HepG2 (cell line): ENCODE measurements around the gene UTS2R. TPM values are rescaled to one million over a fixed set of nuclear protein-coding genes. Genes with fewer than 3 reads are reported as not detected.

ENCODE experiments used
- ATF4 ChIP-seq, 2 experiments: fragments of 450-650 bp in 1 of 2; sonication (generic) in 1 of 2; formaldehyde crosslinking; IDR thresholded peaks; 2 replicates each; pipeline versions ENCODE4 v1.5.0 to v1.8.0; 2020 to 2022; ENCODE audit warnings: mild to moderate bottlenecking in 1 of 2, missing genetic modification reagents in 1 of 2
- CBX2 ChIP-seq, 2 experiments: fragments of 200-600 bp in 1 of 2; sonication (generic); formaldehyde crosslinking in 1 of 2; IDR thresholded peaks; 2 replicates each; pipeline versions ENCODE4 v1.7.0 to v1.8.1; 2018 to 2022; ENCODE audit warnings: low read depth in 2 of 2, low read length in 1 of 2, mild to moderate bottlenecking in 1 of 2, missing genetic modification reagents in 1 of 2
- DR1 ChIP-seq: sonication (generic); formaldehyde crosslinking; IDR thresholded peaks from 2 replicates; pipeline ENCODE4 v1.8.0; 2021; ENCODE audit warnings: mild to moderate bottlenecking, missing genetic modification reagents, inconsistent platforms
- ELF3 ChIP-seq: IDR thresholded peaks from 2 replicates; pipeline ENCODE4 v1.6.1; 2016; ENCODE audit warnings: missing genetic modification reagents, missing compliant biosample characterization
- FOXJ3 ChIP-seq: sonication (generic); formaldehyde crosslinking; IDR thresholded peaks from 2 replicates; pipeline ENCODE4 v1.4.0; 2020; ENCODE audit warnings: missing genetic modification reagents, mild to moderate bottlenecking, borderline replicate concordance
- ISX ChIP-seq: sonication (generic); formaldehyde crosslinking; conservative IDR thresholded peaks from 2 replicates; pipeline ENCODE4 v1.5.0; 2020; ENCODE audit warnings: missing genetic modification reagents
- LCORL ChIP-seq, 2 experiments: fragments of 450-650 bp in 1 of 2; sonication (generic) in 1 of 2; formaldehyde crosslinking in 1 of 2; IDR thresholded peaks; 2 replicates each; pipeline versions ENCODE4 v1.5.0 to v1.6.1; 2017 to 2020; ENCODE audit warnings: antibody characterized with exemption in 1 of 2, missing genetic modification reagents in 1 of 2
- MZF1 ChIP-seq: sonication (generic); formaldehyde crosslinking; IDR thresholded peaks from 2 replicates; pipeline ENCODE4 v1.8.1; 2023; ENCODE audit warnings: mild to moderate bottlenecking, missing genetic modification reagents, borderline replicate concordance
- PRDM4 ChIP-seq: sonication (generic); formaldehyde crosslinking; IDR thresholded peaks from 2 replicates; pipeline ENCODE4 v1.9.0; 2021; ENCODE audit warnings: missing genetic modification reagents, borderline replicate concordance
- SCMH1 ChIP-seq: sonication (generic); formaldehyde crosslinking; IDR thresholded peaks from 2 replicates; pipeline ENCODE4 v1.9.0; 2021; ENCODE audit warnings: missing genetic modification reagents, mild to moderate bottlenecking, borderline replicate concordance
- ZBTB3 ChIP-seq: sonication (generic); formaldehyde crosslinking; IDR thresholded peaks from 2 replicates; pipeline ENCODE4 v1.4.0; 2020; ENCODE audit warnings: low read depth, mild to moderate bottlenecking, moderate library complexity, missing genetic modification reagents, borderline replicate concordance
- ZNF530 ChIP-seq: sonication (generic); formaldehyde crosslinking; IDR thresholded peaks from 2 replicates; pipeline ENCODE4 v1.5.0; 2020; ENCODE audit warnings: low read depth, mild to moderate bottlenecking, missing genetic modification reagents
- polyA plus RNA-seq, 8 experiments: library from polyadenylated mRNA; depleted of rRNA in 3 of 8; stranded (reverse) in 7 of 8; unstranded in 1 of 8; fragments of >200 nt; fragmentation: Illumina TruSeq in 4 of 8; extraction: Trizol in 4 of 8; gene quantifications; 2 replicates each; pipeline versions ENCODE4 v1.2.1 to v1.2.3, GENCODE V29; 2011 to 2016; ENCODE audit warnings: low read depth in 4 of 8, missing spikeins in 1 of 8, mixed read lengths in 1 of 8; ENCODE audit not compliant: insufficient read depth in 1 of 8
- total RNA-seq, 5 experiments: library from RNA; depleted of rRNA; stranded (reverse); fragments of >200 nt; fragmentation: Illumina TruSeq; extraction: Trizol; gene quantifications; 2 replicates each; pipeline ENCODE4 v1.2.3, GENCODE V29; 2016; ENCODE audit warnings: low read depth in 1 of 5
- TF ChIP-seq, protein P1 (sequence below): sonication (generic); formaldehyde crosslinking; IDR thresholded peaks from 2 replicates; pipeline ENCODE4 v1.9.0; 2021; ENCODE audit warnings: missing genetic modification reagents, borderline replicate concordance
- TF ChIP-seq, protein P2 (sequence below): sonication (generic); formaldehyde crosslinking; IDR thresholded peaks from 2 replicates; pipeline ENCODE4 v1.4.0; 2020; ENCODE audit warnings: missing genetic modification reagents
- TF ChIP-seq, protein P3 (sequence below): sonication (generic); formaldehyde crosslinking; IDR thresholded peaks from 2 replicates; pipeline ENCODE4 v1.5.1; 2020; ENCODE audit warnings: missing genetic modification reagents, mild to moderate bottlenecking, borderline replicate concordance

The UTS2R gene
- total and polyA plus RNA-seq, 2 of the 13 experiments (the other 11 are each of a cell fraction or from before 2014, with no cell fraction given) = 0.13 to 0.15 TPM

GRCh38 chr17:82328141-82328993 is 43.2 kb upstream of the UTS2R start (continued):
- TF ChIP-seq, protein P1, sequence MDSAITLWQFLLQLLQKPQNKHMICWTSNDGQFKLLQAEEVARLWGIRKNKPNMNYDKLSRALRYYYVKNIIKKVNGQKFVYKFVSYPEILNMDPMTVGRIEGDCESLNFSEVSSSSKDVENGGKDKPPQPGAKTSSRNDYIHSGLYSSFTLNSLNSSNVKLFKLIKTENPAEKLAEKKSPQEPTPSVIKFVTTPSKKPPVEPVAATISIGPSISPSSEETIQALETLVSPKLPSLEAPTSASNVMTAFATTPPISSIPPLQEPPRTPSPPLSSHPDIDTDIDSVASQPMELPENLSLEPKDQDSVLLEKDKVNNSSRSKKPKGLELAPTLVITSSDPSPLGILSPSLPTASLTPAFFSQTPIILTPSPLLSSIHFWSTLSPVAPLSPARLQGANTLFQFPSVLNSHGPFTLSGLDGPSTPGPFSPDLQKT (CRISPR knock-in tag) = no peak
- TF ChIP-seq MZF1 (CRISPR knock-in tag) (0 out of 2 replicates have a peak, but pooled peaks have one; percentile 79), DR1 (CRISPR knock-in tag) (no peak), ZNF530 (no peak), ATF4 (CRISPR knock-in tag; IDR thresholded peaks at IDR 0.05) (no peak), ELF3 (CRISPR knock-in tag) (peak; percentile 80), SCMH1 (CRISPR knock-in tag) (no peak), FOXJ3 (CRISPR knock-in tag) (0 out of 2 replicates have a peak, but pooled peaks have one; percentile 65), CBX2 (IDR thresholded peaks at IDR 0.05; ENCODE audit: low read depth, low read length) (no peak), CBX2 (CRISPR knock-in tag; IDR thresholded peaks at IDR 0.05; ENCODE audit: low read depth) (no peak), ISX (CRISPR knock-in tag) (no peak), PRDM4 (CRISPR knock-in tag) (no peak), ZBTB3 (CRISPR knock-in tag) (no peak), LCORL (IDR thresholded peaks at IDR 0.05) (no peak), LCORL (CRISPR knock-in tag; IDR thresholded peaks at IDR 0.05) (peak; percentile 100)
- TF ChIP-seq, protein P2, sequence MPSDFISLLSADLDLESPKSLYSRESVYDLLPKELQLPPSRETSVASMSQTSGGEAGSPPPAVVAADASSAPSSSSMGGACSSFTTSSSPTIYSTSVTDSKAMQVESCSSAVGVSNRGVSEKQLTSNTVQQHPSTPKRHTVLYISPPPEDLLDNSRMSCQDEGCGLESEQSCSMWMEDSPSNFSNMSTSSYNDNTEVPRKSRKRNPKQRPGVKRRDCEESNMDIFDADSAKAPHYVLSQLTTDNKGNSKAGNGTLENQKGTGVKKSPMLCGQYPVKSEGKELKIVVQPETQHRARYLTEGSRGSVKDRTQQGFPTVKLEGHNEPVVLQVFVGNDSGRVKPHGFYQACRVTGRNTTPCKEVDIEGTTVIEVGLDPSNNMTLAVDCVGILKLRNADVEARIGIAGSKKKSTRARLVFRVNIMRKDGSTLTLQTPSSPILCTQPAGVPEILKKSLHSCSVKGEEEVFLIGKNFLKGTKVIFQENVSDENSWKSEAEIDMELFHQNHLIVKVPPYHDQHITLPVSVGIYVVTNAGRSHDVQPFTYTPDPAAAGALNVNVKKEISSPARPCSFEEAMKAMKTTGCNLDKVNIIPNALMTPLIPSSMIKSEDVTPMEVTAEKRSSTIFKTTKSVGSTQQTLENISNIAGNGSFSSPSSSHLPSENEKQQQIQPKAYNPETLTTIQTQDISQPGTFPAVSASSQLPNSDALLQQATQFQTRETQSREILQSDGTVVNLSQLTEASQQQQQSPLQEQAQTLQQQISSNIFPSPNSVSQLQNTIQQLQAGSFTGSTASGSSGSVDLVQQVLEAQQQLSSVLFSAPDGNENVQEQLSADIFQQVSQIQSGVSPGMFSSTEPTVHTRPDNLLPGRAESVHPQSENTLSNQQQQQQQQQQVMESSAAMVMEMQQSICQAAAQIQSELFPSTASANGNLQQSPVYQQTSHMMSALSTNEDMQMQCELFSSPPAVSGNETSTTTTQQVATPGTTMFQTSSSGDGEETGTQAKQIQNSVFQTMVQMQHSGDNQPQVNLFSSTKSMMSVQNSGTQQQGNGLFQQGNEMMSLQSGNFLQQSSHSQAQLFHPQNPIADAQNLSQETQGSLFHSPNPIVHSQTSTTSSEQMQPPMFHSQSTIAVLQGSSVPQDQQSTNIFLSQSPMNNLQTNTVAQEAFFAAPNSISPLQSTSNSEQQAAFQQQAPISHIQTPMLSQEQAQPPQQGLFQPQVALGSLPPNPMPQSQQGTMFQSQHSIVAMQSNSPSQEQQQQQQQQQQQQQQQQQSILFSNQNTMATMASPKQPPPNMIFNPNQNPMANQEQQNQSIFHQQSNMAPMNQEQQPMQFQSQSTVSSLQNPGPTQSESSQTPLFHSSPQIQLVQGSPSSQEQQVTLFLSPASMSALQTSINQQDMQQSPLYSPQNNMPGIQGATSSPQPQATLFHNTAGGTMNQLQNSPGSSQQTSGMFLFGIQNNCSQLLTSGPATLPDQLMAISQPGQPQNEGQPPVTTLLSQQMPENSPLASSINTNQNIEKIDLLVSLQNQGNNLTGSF (CRISPR knock-in tag) = no peak
- TF ChIP-seq, protein P3, sequence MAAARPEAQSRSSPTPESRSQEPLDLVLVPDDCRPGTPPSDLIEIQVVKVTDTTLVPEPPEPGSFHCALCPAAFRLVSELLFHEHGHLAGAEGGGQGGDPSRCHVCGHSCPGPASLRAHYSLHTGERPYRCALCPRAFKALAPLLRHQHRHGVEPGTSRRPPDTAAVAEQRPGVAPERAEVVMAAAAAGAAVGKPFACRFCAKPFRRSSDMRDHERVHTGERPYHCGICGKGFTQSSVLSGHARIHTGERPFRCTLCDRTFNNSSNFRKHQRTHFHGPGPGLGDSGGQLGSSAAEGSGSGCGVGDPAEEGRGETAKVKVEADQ (CRISPR knock-in tag) = peak; percentile 89; the same call in 1 of the 2 replicates
